ENCODE data around the gene KRABD2.

KRABD2 gene

GRCh38 chr17:8419305-8419704 lies 42.8 kb upstream of the KRABD2 start:
- H3T11ph ChIP-seq (ENCODE audit: low read length) = no peak overlapping the region
- H3K27me3 Mint-ChIP-seq (ENCODE audit: low read depth) = peaks cover 15% of the 10 kb centered on the region
- no CpG with 5 or more reads among the region's 1 CpG for WGBS (ENCODE audit: extremely low coverage, insufficient read length, low lambda C conversion rate)
- H4K8ac ChIP-seq (replicated peaks; ENCODE audit: insufficient read length, low read depth, low read length) = no peak overlapping the region
- no peak overlapping the region for H3K14ac ChIP-seq (ENCODE audit: insufficient read depth, low read length)
- H4K91ac ChIP-seq (ENCODE audit: insufficient read length, low read depth, low read length) = no peak overlapping the region
- H3K23ac ChIP-seq (ENCODE audit: insufficient read length, low read depth, low read length) = no peak overlapping the region
- H2BK5ac ChIP-seq (ENCODE audit: insufficient read length, low read length) = no peak overlapping the region
- H3K79me1 ChIP-seq (ENCODE audit: insufficient read depth, low read depth, low read length, poor library complexity, severe bottlenecking) = no peaks in the 10 kb centered on the region
- no peak overlapping the region for H3K27ac Mint-ChIP-seq
- H2BK20ac ChIP-seq (ENCODE audit: low read depth, low read length, poor library complexity, severe bottlenecking) = no peak overlapping the region
- H3K23me2 ChIP-seq (ENCODE audit: insufficient read length, low read depth, low read length, poor library complexity, severe bottlenecking) = no peaks in the 10 kb centered on the region
- no peak overlapping the region for H3K9ac ChIP-seq (ENCODE audit: extremely low read depth, insufficient read length, low read length)
- no peaks in the 10 kb centered on the region for H3K4me1 ChIP-seq (ENCODE audit: insufficient read depth, low read length)
- H3K18ac ChIP-seq (ENCODE audit: insufficient read length, low read depth, low read length) = no peak overlapping the region
- no peak overlapping the region for H2BK120ac ChIP-seq (ENCODE audit: low read depth, low read length, poor library complexity, severe bottlenecking)
- H2AFZ ChIP-seq (ENCODE audit: low read length) = no peak overlapping the region
- no peak overlapping the region for H2BK12ac ChIP-seq (ENCODE audit: insufficient read length, low read depth, low read length)
- no peak overlapping the region for H3K27ac ChIP-seq (ENCODE audit: insufficient read length, low read depth, low read length)
- H3K79me2 ChIP-seq (ENCODE audit: insufficient read depth, low read length) = no peaks in the 10 kb centered on the region
- no peaks in the 10 kb centered on the region for H3K36me3 Mint-ChIP-seq (ENCODE audit: insufficient read depth in 1 of 3, low read depth in 3 of 3)
- H3K4ac ChIP-seq (ENCODE audit: low read depth, low read length) = no peak overlapping the region
- DNase-seq = no peak
- H3K4me2 ChIP-seq (ENCODE audit: insufficient read depth, insufficient read length, low read length) = no peak overlapping the region
- H3K27me3 ChIP-seq (ENCODE audit: insufficient read depth, low read length) = no peaks in the 10 kb centered on the region
- H3K4me1 Mint-ChIP-seq = no peaks in the 10 kb centered on the region
- no peak overlapping the region for H3K4me3 Mint-ChIP-seq
- H2BK15ac ChIP-seq (ENCODE audit: low read depth, low read length) = no peak overlapping the region
- H2AK5ac ChIP-seq (ENCODE audit: insufficient read length, low read length) = no peak overlapping the region
- H4K20me1 ChIP-seq (ENCODE audit: control insufficient read depth, insufficient read depth, insufficient read length) = no peaks in the 10 kb centered on the region
- H4K5ac ChIP-seq (ENCODE audit: insufficient read length, low read depth, low read length) = no peak overlapping the region
- H3K9me3 Mint-ChIP-seq = no peaks in the 10 kb centered on the region
- no peaks in the 10 kb centered on the region for H3K9me3 ChIP-seq (ENCODE audit: control insufficient read depth, low read depth, low read length)
- no peak for TF ChIP-seq CTCF (conservative IDR thresholded peaks at IDR 0.05)
- no peak overlapping the region for H3K56ac ChIP-seq (ENCODE audit: insufficient read length, low read depth, low read length)

Measured in H9 (cell line).